Eye (tissue), 1 donor: Measurements from ENCODE around the gene SHISA4.
"Not testable (repeated sequence)": the region's sequence is repeated elsewhere in the genome, so short reads cannot be mapped to it uniquely, and the experiment has no call there.

ENCODE experiments used
- DNase-seq: peaks from one replicate; pipeline ENCODE4 v3.0.0-alpha.2; 2015

SHISA4 gene

GRCh38 chr1:201888282-201889089 lies at the start of gene SHISA4:
Gene SHISA4 (plus strand): TSS chr1:201888898. CDS start chr1:201888995, 97 bp downstream.
- peak; percentile 70 for DNase-seq

GRCh38 chr1:201839089-201839488 lies 49.6 kb upstream of the SHISA4 start:
- DNase-seq, result not testable (repeated sequence)

GRCh38 chr1:201840055-201840454 lies 48.6 kb upstream of the SHISA4 start:
- DNase-seq, result no peak

- no peak for DNase-seq
Measured at GRCh38 chr1:201840490-201840889, 48.2 kb upstream of the SHISA4 start.

GRCh38 chr1:201841265-201841912 lies 47.3 kb upstream of the SHISA4 start:
- DNase-seq, result no peak

GRCh38 chr1:201842472-201843027 lies 46.1 kb upstream of the SHISA4 start:
- DNase-seq, result no peak

- no peak for DNase-seq
Measured at GRCh38 chr1:201845331-201846083, 43.2 kb upstream of the SHISA4 start.

- no peak for DNase-seq
Measured at GRCh38 chr1:201847150-201847549, 41.5 kb upstream of the SHISA4 start.

- DNase-seq, result no peak
Measured at GRCh38 chr1:201848230-201848629, 40.5 kb upstream of the SHISA4 start.

- no peak for DNase-seq
Measured at GRCh38 chr1:201849372-201850052, 39.2 kb upstream of the SHISA4 start.

- peak; percentile 38 for DNase-seq
Measured at GRCh38 chr1:201850053-201850397, 38.7 kb upstream of the SHISA4 start.

GRCh38 chr1:201851949-201852348 lies 36.7 kb upstream of the SHISA4 start:
- no peak for DNase-seq

- DNase-seq, result not testable (repeated sequence)
Measured at GRCh38 chr1:201856722-201857121, 32.0 kb upstream of the SHISA4 start.

- DNase-seq, result no peak
Measured at GRCh38 chr1:201859424-201859823, 29.3 kb upstream of the SHISA4 start.

- DNase-seq, result no peak
Measured at GRCh38 chr1:201861448-201861847, 27.2 kb upstream of the SHISA4 start.

GRCh38 chr1:201870397-201870796 lies 18.3 kb upstream of the SHISA4 start:
- DNase-seq, result no peak

GRCh38 chr1:201874672-201875071 lies 14.0 kb upstream of the SHISA4 start:
- DNase-seq, result no peak

- DNase-seq, result no peak
Measured at GRCh38 chr1:201876148-201876818, 12.4 kb upstream of the SHISA4 start.

- peak; percentile 71 for DNase-seq
Measured at GRCh38 chr1:201877877-201878401, 10.8 kb upstream of the SHISA4 start.

GRCh38 chr1:201880928-201881571 lies 7.6 kb upstream of the SHISA4 start:
- DNase-seq, result no peak

- no peak for DNase-seq
Measured at GRCh38 chr1:201881617-201882016, 7.1 kb upstream of the SHISA4 start.
